ES-I3 (cell line): ENCODE data around the gene SLC6A9.

ENCODE experiments used
- H3K36me3 ChIP-seq: 2 replicates; pipeline ENCODE4 v1.6.1; 2013; ENCODE audit warnings: mild to moderate bottlenecking, low read length, control low read depth, moderate library complexity; ENCODE audit not compliant: insufficient read depth
- H3K4me1 ChIP-seq: 2 replicates; pipeline ENCODE4 v1.6.1; 2013; ENCODE audit warnings: mild to moderate bottlenecking, control low read depth, low read length; ENCODE audit not compliant: insufficient read depth
- H3K9ac ChIP-seq: 2 replicates; pipeline ENCODE4 v1.6.1; 2013; ENCODE audit warnings: low read depth, mild to moderate bottlenecking, low read length, moderate library complexity
- H3K9me3 ChIP-seq: 2 replicates; pipeline ENCODE4 v1.6.1; 2013; ENCODE audit warnings: mild to moderate bottlenecking, low read length, moderate library complexity; ENCODE audit not compliant: control insufficient read depth, insufficient read depth

SLC6A9 gene

GRCh38 chr1:44060830-44061267, 29.6 kb upstream of the SLC6A9 start:
- no peaks in the 10 kb centered on the region for H3K36me3 ChIP-seq
- no peaks in the 10 kb centered on the region for H3K9me3 ChIP-seq
- no peak overlapping the region for H3K9ac ChIP-seq
- H3K4me1 ChIP-seq = no peaks in the 10 kb centered on the region

GRCh38 chr1:44059664-44060355, 28.5 kb upstream of the SLC6A9 start:
- no peaks in the 10 kb centered on the region for H3K36me3 ChIP-seq
- no peaks in the 10 kb centered on the region for H3K9me3 ChIP-seq
- no peaks in the 10 kb centered on the region for H3K4me1 ChIP-seq
- H3K9ac ChIP-seq = no peak overlapping the region

- Histone ChIP-seq H3K4me1 (no peaks in the 10 kb centered on the region), H3K36me3 (no peaks in the 10 kb centered on the region), H3K9ac (no peak overlapping the region), H3K9me3 (no peaks in the 10 kb centered on the region)
Measured at GRCh38 chr1:44059212-44059611, 27.9 kb upstream of the SLC6A9 start.

GRCh38 chr1:44057293-44057692, 26.0 kb upstream of the SLC6A9 start:
- no peaks in the 10 kb centered on the region for H3K36me3 ChIP-seq
- no peak overlapping the region for H3K9ac ChIP-seq
- H3K4me1 ChIP-seq = no peaks in the 10 kb centered on the region
- no peaks in the 10 kb centered on the region for H3K9me3 ChIP-seq

GRCh38 chr1:44053394-44053793, 22.1 kb upstream of the SLC6A9 start:
- Histone ChIP-seq H3K9ac (no peak overlapping the region), H3K9me3 (no peaks in the 10 kb centered on the region), H3K36me3 (no peaks in the 10 kb centered on the region), H3K4me1 (no peaks in the 10 kb centered on the region)

GRCh38 chr1:44050261-44050660, 19.0 kb upstream of the SLC6A9 start:
- Histone ChIP-seq H3K9ac (no peak overlapping the region), H3K36me3 (no peaks in the 10 kb centered on the region), H3K9me3 (no peaks in the 10 kb centered on the region), H3K4me1 (no peaks in the 10 kb centered on the region)

- H3K9ac ChIP-seq = no peak overlapping the region
Measured at GRCh38 chr1:44049839-44050238, 18.6 kb upstream of the SLC6A9 start.

GRCh38 chr1:44048532-44049215, 17.4 kb upstream of the SLC6A9 start:
- no peak overlapping the region for H3K9ac ChIP-seq
- peaks cover 6% of the 10 kb centered on the region; the same call in 1 of the 2 replicates for H3K4me1 ChIP-seq
- no peaks in the 10 kb centered on the region for H3K9me3 ChIP-seq
- H3K36me3 ChIP-seq = no peaks in the 10 kb centered on the region

More at GRCh38 chr1:44049839-44050238, 18.6 kb upstream of the SLC6A9 start:
- no peaks in the 10 kb centered on the region for H3K4me1 ChIP-seq
- H3K36me3 ChIP-seq = no peaks in the 10 kb centered on the region
- H3K9me3 ChIP-seq = no peaks in the 10 kb centered on the region

- no peaks in the 10 kb centered on the region for H3K36me3 ChIP-seq
- no peaks in the 10 kb centered on the region for H3K9me3 ChIP-seq
- peaks cover 15% of the 10 kb centered on the region for H3K4me1 ChIP-seq
- H3K9ac ChIP-seq = no peak overlapping the region
Measured at GRCh38 chr1:44047131-44047530, 15.9 kb upstream of the SLC6A9 start.

- Histone ChIP-seq H3K36me3 (no peaks in the 10 kb centered on the region), H3K9ac (no peak overlapping the region), H3K9me3 (no peaks in the 10 kb centered on the region), H3K4me1 (peaks cover 15% of the 10 kb centered on the region)
Measured at GRCh38 chr1:44045064-44045463, 13.8 kb upstream of the SLC6A9 start.

GRCh38 chr1:44044071-44044801, 13.0 kb upstream of the SLC6A9 start:
- H3K4me1 ChIP-seq = peaks cover 15% of the 10 kb centered on the region
- H3K36me3 ChIP-seq = no peaks in the 10 kb centered on the region

GRCh38 chr1:44043176-44044070, 12.2 kb upstream of the SLC6A9 start:
- Histone ChIP-seq H3K9ac (no peak overlapping the region), H3K36me3 (no peaks in the 10 kb centered on the region), H3K4me1 (peaks cover 15% of the 10 kb centered on the region), H3K9me3 (no peaks in the 10 kb centered on the region)

More at GRCh38 chr1:44044071-44044801, 13.0 kb upstream of the SLC6A9 start:
- Histone ChIP-seq H3K9ac (no peak overlapping the region), H3K9me3 (no peaks in the 10 kb centered on the region)

GRCh38 chr1:44040846-44041245, 9.6 kb upstream of the SLC6A9 start:
- Histone ChIP-seq H3K4me1 (peaks cover 15% of the 10 kb centered on the region), H3K9me3 (no peaks in the 10 kb centered on the region), H3K9ac (no peak overlapping the region), H3K36me3 (no peaks in the 10 kb centered on the region)

- H3K36me3 ChIP-seq = no peaks in the 10 kb centered on the region
- H3K4me1 ChIP-seq = peaks cover 15% of the 10 kb centered on the region
- no peak overlapping the region for H3K9ac ChIP-seq
- H3K9me3 ChIP-seq = no peaks in the 10 kb centered on the region
Measured at GRCh38 chr1:44040418-44040817, 9.2 kb upstream of the SLC6A9 start.
